ENCODE measurements around the gene ZNF397.

DNA sequence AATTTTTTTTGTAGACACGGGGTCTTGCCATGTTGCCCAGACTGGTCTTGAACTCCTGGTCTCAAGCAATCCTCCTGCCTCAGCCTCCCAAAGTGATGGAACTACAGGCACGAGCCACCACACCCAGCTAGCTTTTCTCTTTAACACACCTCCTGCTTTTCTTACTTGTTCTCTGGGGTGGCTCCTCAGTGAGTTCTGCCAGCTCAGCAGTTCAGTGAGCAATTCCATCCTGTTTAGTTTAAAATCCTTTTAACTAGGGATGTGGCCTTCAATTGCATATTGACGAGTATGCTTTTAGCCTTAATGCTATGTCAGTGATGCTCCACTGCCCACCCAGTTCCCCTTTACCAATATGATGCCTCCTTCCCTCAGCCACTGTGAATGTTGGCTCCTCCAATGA is 16.1 kb downstream of the ZNF397 start:
- TF ChIP-seq, protein P1, sequence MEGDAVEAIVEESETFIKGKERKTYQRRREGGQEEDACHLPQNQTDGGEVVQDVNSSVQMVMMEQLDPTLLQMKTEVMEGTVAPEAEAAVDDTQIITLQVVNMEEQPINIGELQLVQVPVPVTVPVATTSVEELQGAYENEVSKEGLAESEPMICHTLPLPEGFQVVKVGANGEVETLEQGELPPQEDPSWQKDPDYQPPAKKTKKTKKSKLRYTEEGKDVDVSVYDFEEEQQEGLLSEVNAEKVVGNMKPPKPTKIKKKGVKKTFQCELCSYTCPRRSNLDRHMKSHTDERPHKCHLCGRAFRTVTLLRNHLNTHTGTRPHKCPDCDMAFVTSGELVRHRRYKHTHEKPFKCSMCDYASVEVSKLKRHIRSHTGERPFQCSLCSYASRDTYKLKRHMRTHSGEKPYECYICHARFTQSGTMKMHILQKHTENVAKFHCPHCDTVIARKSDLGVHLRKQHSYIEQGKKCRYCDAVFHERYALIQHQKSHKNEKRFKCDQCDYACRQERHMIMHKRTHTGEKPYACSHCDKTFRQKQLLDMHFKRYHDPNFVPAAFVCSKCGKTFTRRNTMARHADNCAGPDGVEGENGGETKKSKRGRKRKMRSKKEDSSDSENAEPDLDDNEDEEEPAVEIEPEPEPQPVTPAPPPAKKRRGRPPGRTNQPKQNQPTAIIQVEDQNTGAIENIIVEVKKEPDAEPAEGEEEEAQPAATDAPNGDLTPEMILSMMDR (IDR thresholded peaks at IDR 0.05; ENCODE audit: insufficient read depth, low read depth, low read length): no peak
- no peak for TF ChIP-seq EZH2 (IDR thresholded peaks at IDR 0.05; ENCODE audit: insufficient read depth, low read length)
